Lower lobe of right lung (tissue), 2 donors: ENCODE measurements around the gene APOD. TPM values are rescaled to one million over a fixed set of nuclear protein-coding genes. Genes with fewer than 3 reads are reported as not detected.

ENCODE experiments used
- ATAC-seq, 2 donors: fragments of 200-7000 bp; cut with Tn5 transposase; one replicate each; pipeline ENCODE4 v1.9.1; 2020 to 2022; ENCODE audit warnings: mild to moderate bottlenecking in 2 of 2, moderate library complexity in 2 of 2
- DNase-seq: peaks from one replicate; pipeline ENCODE4 v3.0.0-alpha.2; 2020
- H3K27ac ChIP-seq: fragments of 200-600 bp; one replicate; pipeline ENCODE4 v1.8.0; 2022
- H3K27me3 ChIP-seq: fragments of 200-600 bp; one replicate; pipeline ENCODE4 v1.8.0; 2022; ENCODE audit warnings: low read depth
- H3K36me3 ChIP-seq: fragments of 200-600 bp; one replicate; pipeline ENCODE4 v1.8.0; 2022; ENCODE audit warnings: mild to moderate bottlenecking
- H3K4me1 ChIP-seq: fragments of 200-600 bp; one replicate; pipeline ENCODE4 v1.8.0; 2022
- H3K4me3 ChIP-seq: fragments of 200-600 bp; one replicate; pipeline ENCODE4 v1.8.0; 2022; ENCODE audit warnings: mild to moderate bottlenecking
- H3K9me3 ChIP-seq: fragments of 200-600 bp; one replicate; pipeline ENCODE4 v1.8.0; 2022
- CTCF ChIP-seq: fragments of 200-600 bp; IDR thresholded peaks from one replicate; pipeline ENCODE4 v1.8.0; 2022; ENCODE audit warnings: antibody characterized with exemption, mild to moderate bottlenecking
- intact Hi-C: fragments of 100-400 bp; cut with DNase I; formaldehyde crosslinking; loops from one replicate; pipeline ENCODE4 v1.11.0; 2022
- total RNA-seq: library from RNA; stranded (reverse); fragmentation: NEBNext Ultra II Directional; extraction: Animal tissue kit (Norgen Biotek cat#: 25700); gene quantifications from one replicate; pipeline ENCODE4 v1.2.1, GENCODE V29; 2021
- donor health status: DM: no; HTN: yes; CAD: no; lungs with severe emphysema.

The APOD gene
- total RNA-seq, 1 donor from 2014 or later = 91.6 TPM

GRCh38 chr3:195587406-195587805 lies 3.7 kb upstream of the APOD start:
- no peak overlapping the region for H3K27ac ChIP-seq
- intact Hi-C loops = no loop called here

GRCh38 chr3:195584543-195584870 lies 767 bp upstream of the APOD start:
- H3K4me1 ChIP-seq = peaks cover 19% of the 10 kb centered on the region
- DNase-seq (no peak), ATAC-seq (no peak)
- H3K27me3 ChIP-seq = no peaks in the 10 kb centered on the region
- no peaks in the 10 kb centered on the region for H3K9me3 ChIP-seq
- intact Hi-C loops = no loop called here
- no peak overlapping the region for H3K4me3 ChIP-seq
- no peaks in the 10 kb centered on the region for H3K36me3 ChIP-seq
- H3K27ac ChIP-seq = peak overlapping the region; percentile 33
- TF ChIP-seq CTCF = no peak

More at GRCh38 chr3:195587406-195587805, 3.7 kb upstream of the APOD start:
- no peak for TF ChIP-seq CTCF
- no peak for ATAC-seq
- Histone ChIP-seq H3K27me3 (no peaks in the 10 kb centered on the region), H3K4me1 (peaks cover 27% of the 10 kb centered on the region), H3K9me3 (no peaks in the 10 kb centered on the region), H3K4me3 (no peak overlapping the region), H3K36me3 (no peaks in the 10 kb centered on the region)
- no peak for DNase-seq

- peaks cover 19% of the 10 kb centered on the region for H3K4me1 ChIP-seq
- peak overlapping the region; percentile 30 for H3K4me3 ChIP-seq
- intact Hi-C loops = no loop called here
- DNase-seq (no peak), ATAC-seq (peak in 1 of 2 donors; percentile 40)
- no peak for TF ChIP-seq CTCF
- no peaks in the 10 kb centered on the region for H3K36me3 ChIP-seq
- H3K27ac ChIP-seq = no peak overlapping the region
- no peaks in the 10 kb centered on the region for H3K9me3 ChIP-seq
- H3K27me3 ChIP-seq = no peaks in the 10 kb centered on the region
Observed at GRCh38 chr3:195582947-195583346, 793 bp downstream of the APOD start.

GRCh38 chr3:195580744-195581443 lies 2.8 kb downstream of the APOD start:
- intact Hi-C loops = no loop called here
- H3K4me3 ChIP-seq = no peak overlapping the region
- DNase-seq = no peak

GRCh38 chr3:195579281-195579680 lies 4.5 kb downstream of the APOD start:
- intact Hi-C loops = no loop called here
- Histone ChIP-seq H3K4me1 (peaks cover 2% of the 10 kb centered on the region), H3K4me3 (no peak overlapping the region), H3K9me3 (no peaks in the 10 kb centered on the region), H3K27me3 (no peaks in the 10 kb centered on the region), H3K27ac (no peak overlapping the region), H3K36me3 (no peaks in the 10 kb centered on the region)
- no peak for ATAC-seq
- TF ChIP-seq CTCF = no peak
- DNase-seq = no peak

More at GRCh38 chr3:195580744-195581443, 2.8 kb downstream of the APOD start:
- Histone ChIP-seq H3K27me3 (no peaks in the 10 kb centered on the region), H3K27ac (no peak overlapping the region), H3K4me1 (peaks cover 15% of the 10 kb centered on the region), H3K9me3 (no peaks in the 10 kb centered on the region), H3K36me3 (no peaks in the 10 kb centered on the region)
- no peak for TF ChIP-seq CTCF
- no peak for ATAC-seq
